Muscle of leg (tissue), 11 donors: Measurements from ENCODE around the gene KCNK4. TPM values are rescaled to one million over a fixed set of nuclear protein-coding genes. Genes with fewer than 3 reads are reported as not detected.

ENCODE experiments used
- DNase-seq: peaks from one replicate; pipeline ENCODE4 v3.0.0; 2013
- H3K27ac ChIP-seq: one replicate; pipeline ENCODE4 v1.5.1; 2013; ENCODE audit warnings: mild to moderate bottlenecking, low read length, control low read depth
- H3K27me3 ChIP-seq: one replicate; pipeline ENCODE4 v1.6.1; 2013; ENCODE audit warnings: low read length; ENCODE audit not compliant: control insufficient read depth, insufficient read depth
- H3K36me3 ChIP-seq: one replicate; pipeline ENCODE4 v1.6.1; 2013; ENCODE audit warnings: low read length; ENCODE audit not compliant: control insufficient read depth, insufficient read depth
- H3K4me1 ChIP-seq: one replicate; pipeline ENCODE4 v1.6.1; 2013; ENCODE audit warnings: low read length; ENCODE audit not compliant: control insufficient read depth, insufficient read depth
- H3K4me3 ChIP-seq: one replicate; pipeline ENCODE4 v1.5.1; 2013; ENCODE audit warnings: low read length, control low read depth
- H3K9me3 ChIP-seq: replicated peaks from 2 replicates; pipeline ENCODE4 v1.6.1; 2013; ENCODE audit warnings: low read depth, low read length; ENCODE audit not compliant: control insufficient read depth
- WGBS: methylation state at CpG from one replicate; pipeline ENCODE4 v1.1.5; 2013; ENCODE audit warnings: missing lambda C conversion rate; ENCODE audit not compliant: insufficient coverage; 5-methylcytosine and 5-hydroxymethylcytosine counted together
- polyA plus RNA-seq, 8 donors: library from polyadenylated mRNA; unstranded; fragments of 120-200 nt; gene quantifications; one replicate each; pipeline versions ENCODE4 v1.2.1 to v1.2.3, GENCODE V29; 2013; ENCODE audit warnings: inconsistent platforms in 1 of 8, low replicate concordance in 1 of 8; ENCODE audit not compliant: insufficient read length in 8 of 8, insufficient read depth in 1 of 8
- total RNA-seq: library from RNA; stranded (reverse); fragments of 120-200 nt; gene quantifications from one replicate; pipeline ENCODE4 v1.2.4, GENCODE V29; 2013

KCNK4 gene
- total and polyA plus RNA-seq, 9 donors, result 0.08 to 0.13 TPM; not detected in 7

GRCh38 chr11:64268893-64269539 is 22.1 kb upstream of the KCNK4 start:
- Histone ChIP-seq H3K9me3 (no peaks in the 10 kb centered on the region), H3K27me3 (no peaks in the 10 kb centered on the region), H3K36me3 (peaks cover 39% of the 10 kb centered on the region), H3K27ac (peak overlapping the region; percentile 100), H3K4me1 (peaks cover 37% of the 10 kb centered on the region), H3K4me3 (peak overlapping the region; percentile 80)
- under 1% methylated on average over 33 of the region's 34 CpGs for WGBS
- peak; percentile 69 for DNase-seq

- Histone ChIP-seq H3K9me3 (no peaks in the 10 kb centered on the region), H3K27ac (peak overlapping the region; percentile 100), H3K4me1 (peaks cover 37% of the 10 kb centered on the region), H3K36me3 (peaks cover 33% of the 10 kb centered on the region), H3K27me3 (no peaks in the 10 kb centered on the region), H3K4me3 (peak overlapping the region; percentile 80)
- peak; percentile 100 for DNase-seq
- WGBS, result under 1% methylated on average over 55 of the region's 58 CpGs
These were observed 21.4 kb upstream of the KCNK4 start for GRCh38 chr11:64269540-64270220.

- H3K4me1 ChIP-seq, result peaks cover 14% of the 10 kb centered on the region
- no peak overlapping the region for H3K4me3 ChIP-seq
- no peaks in the 10 kb centered on the region for H3K27me3 ChIP-seq
- H3K36me3 ChIP-seq, result peaks cover 48% of the 10 kb centered on the region
- WGBS, result 83% methylated on average over 11 of the region's 15 CpGs
- no peak overlapping the region for H3K27ac ChIP-seq
- DNase-seq, result no peak
- H3K9me3 ChIP-seq, result no peaks in the 10 kb centered on the region
These were observed 15.9 kb upstream of the KCNK4 start for GRCh38 chr11:64275031-64275800.

GRCh38 chr11:64275841-64276240 is 15.3 kb upstream of the KCNK4 start:
- Histone ChIP-seq H3K4me3 (no peak overlapping the region), H3K27me3 (no peaks in the 10 kb centered on the region), H3K36me3 (peaks cover 48% of the 10 kb centered on the region), H3K27ac (no peak overlapping the region), H3K9me3 (no peaks in the 10 kb centered on the region), H3K4me1 (peaks cover 12% of the 10 kb centered on the region)
- DNase-seq, result no peak
- WGBS, result no CpG with 5 or more reads among the region's 2 CpGs

GRCh38 chr11:64276653-64277431 is 14.3 kb upstream of the KCNK4 start:
- no peak for DNase-seq
- 88% methylated on average over 13 of the region's 17 CpGs for WGBS

GRCh38 chr11:64278576-64279190 is 12.4 kb upstream of the KCNK4 start:
- no peak for DNase-seq
- peaks cover 9% of the 10 kb centered on the region for H3K4me1 ChIP-seq
- no peaks in the 10 kb centered on the region for H3K27me3 ChIP-seq
- no peak overlapping the region for H3K4me3 ChIP-seq
- H3K36me3 ChIP-seq, result peaks cover 61% of the 10 kb centered on the region
- no peak overlapping the region for H3K27ac ChIP-seq
- no peaks in the 10 kb centered on the region for H3K9me3 ChIP-seq
- WGBS, result 87% methylated on average over 5 of the region's 8 CpGs

More at GRCh38 chr11:64276653-64277431, 14.3 kb upstream of the KCNK4 start:
- H3K9me3 ChIP-seq, result no peaks in the 10 kb centered on the region
- H3K4me1 ChIP-seq, result peaks cover 8% of the 10 kb centered on the region
- H3K36me3 ChIP-seq, result peaks cover 53% of the 10 kb centered on the region
- no peak overlapping the region for H3K27ac ChIP-seq
- no peak overlapping the region for H3K4me3 ChIP-seq
- no peaks in the 10 kb centered on the region for H3K27me3 ChIP-seq

GRCh38 chr11:64281957-64282770 is 8.9 kb upstream of the KCNK4 start:
- no peaks in the 10 kb centered on the region for H3K9me3 ChIP-seq
- no peak overlapping the region for H3K27ac ChIP-seq
- H3K36me3 ChIP-seq, result peaks cover 36% of the 10 kb centered on the region
- H3K4me1 ChIP-seq, result peaks cover 32% of the 10 kb centered on the region
- DNase-seq, result no peak
- no peak overlapping the region for H3K4me3 ChIP-seq
- H3K27me3 ChIP-seq, result no peaks in the 10 kb centered on the region
- WGBS, result 98% methylated on average over 12 of the region's 22 CpGs

GRCh38 chr11:64283092-64283491 is 8.0 kb upstream of the KCNK4 start:
- 68% methylated on average over 3 of the region's 3 CpGs for WGBS
- Histone ChIP-seq H3K27me3 (no peaks in the 10 kb centered on the region), H3K4me1 (peaks cover 33% of the 10 kb centered on the region), H3K27ac (no peak overlapping the region), H3K9me3 (no peaks in the 10 kb centered on the region), H3K36me3 (peaks cover 31% of the 10 kb centered on the region), H3K4me3 (no peak overlapping the region)
- DNase-seq, result no peak
